Neutrophil (primary cell): ENCODE data around the gene C1RL.
A peak's percentile ranks its signal among the peaks of the same experiment; 100 is the strongest.

ENCODE experiments used
- H3K27ac ChIP-seq: fragments of 200-600 bp; sonication (generic); 2 replicates; pipeline ENCODE4 v1.5.1; 2016; ENCODE audit warnings: mild to moderate bottlenecking, moderate library complexity
- H3K27me3 ChIP-seq: fragments of 200-600 bp; sonication (generic); 2 replicates; pipeline ENCODE4 v1.6.0; 2016; ENCODE audit warnings: mild to moderate bottlenecking
- H3K36me3 ChIP-seq: fragments of 200-600 bp; sonication (generic); 2 replicates; pipeline ENCODE4 v1.5.1; 2017
- H3K4me1 ChIP-seq, 2 experiments: fragments of 200-600 bp in 1 of 2; sonication (generic) in 1 of 2; 1 replicate in 1 of 2; 2 replicates in 1 of 2; pipeline versions ENCODE4 v1.5.1 to v1.6.1; 2013 to 2016; ENCODE audit warnings: low read depth in 1 of 2, low read length in 1 of 2, mild to moderate bottlenecking in 1 of 2, moderate library complexity in 1 of 2; ENCODE audit not compliant: control insufficient read depth in 1 of 2, insufficient read depth in 1 of 2
- H3K4me3 ChIP-seq, 2 experiments: fragments of 200-600 bp in 1 of 2; sonication (generic) in 1 of 2; 1 replicate in 1 of 2; 2 replicates in 1 of 2; pipeline ENCODE4 v1.5.1; 2013 to 2016; ENCODE audit warnings: low read depth in 1 of 2, low read length in 1 of 2, mild to moderate bottlenecking in 1 of 2, moderate library complexity in 1 of 2
- H3K9me3 ChIP-seq: fragments of 200-600 bp; sonication (generic); 2 replicates; pipeline ENCODE4 v1.5.1; 2016
- TF ChIP-seq, protein P1 (sequence below): fragments of 200-600 bp; sonication (generic); IDR thresholded peaks from 2 replicates; pipeline ENCODE4 v1.5.1; 2016; ENCODE audit warnings: antibody characterized with exemption

Gene C1RL

DNA sequence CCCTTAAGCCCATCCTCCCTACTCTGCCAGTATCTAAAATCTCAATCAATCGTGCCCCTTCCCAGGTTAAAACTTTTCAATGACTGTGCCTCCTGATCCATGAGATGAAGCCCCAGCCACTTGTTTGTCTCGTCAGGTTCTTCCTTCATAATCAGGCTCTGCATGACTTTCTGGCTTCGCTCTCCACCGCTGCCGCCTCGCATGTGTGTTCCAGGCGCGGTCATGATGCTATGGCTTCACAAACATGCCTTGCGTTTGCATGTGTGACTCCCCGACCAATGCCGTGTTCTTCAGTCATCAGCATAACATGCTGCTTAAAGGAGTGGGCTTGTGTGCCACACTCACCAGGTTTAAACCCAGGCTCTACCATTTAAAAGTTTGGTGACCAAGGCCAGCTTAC, 5.0 kb upstream of the C1RL start:
- H3K4me1 ChIP-seq, result peaks cover 27 to 29% of the 10 kb centered on the region in 2 experiments
- H3K4me3 ChIP-seq, result no peak overlapping the region
- no peaks in the 10 kb centered on the region for H3K27me3 ChIP-seq
- TF ChIP-seq, protein P1, sequence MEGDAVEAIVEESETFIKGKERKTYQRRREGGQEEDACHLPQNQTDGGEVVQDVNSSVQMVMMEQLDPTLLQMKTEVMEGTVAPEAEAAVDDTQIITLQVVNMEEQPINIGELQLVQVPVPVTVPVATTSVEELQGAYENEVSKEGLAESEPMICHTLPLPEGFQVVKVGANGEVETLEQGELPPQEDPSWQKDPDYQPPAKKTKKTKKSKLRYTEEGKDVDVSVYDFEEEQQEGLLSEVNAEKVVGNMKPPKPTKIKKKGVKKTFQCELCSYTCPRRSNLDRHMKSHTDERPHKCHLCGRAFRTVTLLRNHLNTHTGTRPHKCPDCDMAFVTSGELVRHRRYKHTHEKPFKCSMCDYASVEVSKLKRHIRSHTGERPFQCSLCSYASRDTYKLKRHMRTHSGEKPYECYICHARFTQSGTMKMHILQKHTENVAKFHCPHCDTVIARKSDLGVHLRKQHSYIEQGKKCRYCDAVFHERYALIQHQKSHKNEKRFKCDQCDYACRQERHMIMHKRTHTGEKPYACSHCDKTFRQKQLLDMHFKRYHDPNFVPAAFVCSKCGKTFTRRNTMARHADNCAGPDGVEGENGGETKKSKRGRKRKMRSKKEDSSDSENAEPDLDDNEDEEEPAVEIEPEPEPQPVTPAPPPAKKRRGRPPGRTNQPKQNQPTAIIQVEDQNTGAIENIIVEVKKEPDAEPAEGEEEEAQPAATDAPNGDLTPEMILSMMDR, result no peak
- H3K9me3 ChIP-seq, result no peaks in the 10 kb centered on the region
- H3K36me3 ChIP-seq, result peaks cover 46% of the 10 kb centered on the region
- no peak overlapping the region for H3K27ac ChIP-seq

DNA sequence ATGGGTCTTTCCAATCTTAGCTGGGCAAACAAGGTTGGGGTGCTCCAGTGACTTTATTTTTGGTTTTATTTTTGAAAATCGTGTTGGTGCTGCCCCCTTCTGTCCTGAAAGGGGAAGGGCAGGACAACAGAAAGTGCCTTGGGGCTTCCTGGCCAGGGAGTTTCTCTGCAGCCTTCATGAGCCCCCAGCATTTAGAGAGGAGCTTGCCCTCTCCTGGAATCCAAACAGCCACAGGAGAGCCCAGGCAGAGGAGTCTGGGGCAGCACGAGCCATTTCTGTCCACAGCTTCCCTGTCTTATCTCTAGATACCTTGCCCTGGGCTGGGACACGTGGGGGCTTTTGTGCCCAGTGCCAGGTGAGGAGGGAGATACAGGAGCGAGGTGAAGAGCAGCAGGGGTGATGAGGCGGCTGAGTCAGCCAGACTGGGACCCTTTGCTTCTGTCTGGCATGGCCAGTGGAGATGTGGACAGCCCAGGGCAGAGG, 4.4 kb upstream of the C1RL start:
- Histone ChIP-seq H3K9me3 (no peaks in the 10 kb centered on the region), H3K36me3 (peaks cover 43% of the 10 kb centered on the region), H3K4me1 (peaks cover 27 to 29% of the 10 kb centered on the region in 2 experiments), H3K27ac (no peak overlapping the region), H3K27me3 (no peaks in the 10 kb centered on the region), H3K4me3 (no peak overlapping the region)
- TF ChIP-seq, protein P1, result peak; percentile 91

DNA sequence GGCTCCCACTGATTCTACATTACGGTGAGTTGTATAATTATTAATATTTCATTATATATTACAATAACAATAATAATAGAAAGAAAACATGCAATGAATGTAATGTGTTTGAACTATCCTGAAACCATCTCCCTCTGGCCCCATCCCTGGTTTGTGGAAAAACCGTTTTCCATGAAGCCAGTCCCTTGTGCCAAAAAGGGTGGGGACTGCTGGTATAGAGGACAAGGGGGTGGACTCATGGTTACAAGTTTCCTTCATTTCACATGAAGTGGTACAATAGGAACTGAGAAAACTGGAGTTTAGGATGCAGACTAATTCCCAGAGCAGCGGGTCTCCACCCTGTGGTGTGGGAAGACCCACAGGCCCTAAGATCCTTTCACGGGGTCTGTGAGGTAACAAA, 3.0 kb upstream of the C1RL start:
- Histone ChIP-seq H3K9me3 (no peaks in the 10 kb centered on the region), H3K27ac (no peak overlapping the region), H3K4me3 (no peak overlapping the region), H3K4me1 (peaks cover 40 to 42% of the 10 kb centered on the region in 2 experiments), H3K36me3 (peaks cover 29% of the 10 kb centered on the region), H3K27me3 (no peaks in the 10 kb centered on the region)
- TF ChIP-seq, protein P1, result no peak

DNA sequence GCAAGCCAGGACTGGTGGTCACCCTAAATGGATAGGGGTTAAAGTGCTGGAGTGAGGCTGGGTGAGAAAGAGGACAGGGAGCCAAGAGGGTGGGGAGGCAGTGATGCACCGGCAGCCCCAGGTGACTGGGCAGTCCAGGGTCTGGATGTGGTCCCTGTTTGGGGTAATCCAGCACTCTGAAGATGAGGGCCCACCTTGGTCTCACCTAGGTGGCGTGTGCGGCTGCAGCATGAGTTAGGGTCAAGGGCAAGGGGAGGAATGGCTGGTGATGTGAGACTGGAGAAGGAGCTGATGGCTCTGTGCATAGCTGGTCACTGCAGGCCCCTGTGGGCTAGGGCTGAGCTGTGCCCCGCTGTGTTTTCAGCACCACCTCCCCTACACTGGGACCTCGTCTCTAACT, 1.6 kb upstream of the C1RL start:
- no peak overlapping the region for H3K27ac ChIP-seq
- peaks cover 16% of the 10 kb centered on the region for H3K36me3 ChIP-seq
- TF ChIP-seq, protein P1, result no peak
- H3K9me3 ChIP-seq, result no peaks in the 10 kb centered on the region
- peaks cover 51 to 55% of the 10 kb centered on the region in 2 experiments for H3K4me1 ChIP-seq
- H3K27me3 ChIP-seq, result no peaks in the 10 kb centered on the region
- H3K4me3 ChIP-seq, result no peak overlapping the region

DNA sequence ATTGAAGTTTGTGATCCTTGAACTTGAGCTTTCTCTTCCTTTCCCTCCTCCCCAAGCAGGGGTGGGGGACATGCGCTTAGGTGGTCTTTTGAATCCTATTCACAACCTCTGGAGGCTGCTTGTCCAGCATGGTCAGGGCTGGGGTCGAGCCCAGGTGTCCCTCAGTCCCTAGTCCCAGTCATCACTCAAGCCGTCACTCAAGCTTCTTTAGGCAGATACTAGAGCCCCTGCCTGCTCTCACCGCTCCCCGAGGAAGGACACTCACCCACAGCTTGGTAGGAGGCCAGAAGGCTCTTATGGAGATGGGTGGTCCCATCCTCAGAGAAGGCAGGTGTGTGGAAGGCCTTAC, 532 bp upstream of the C1RL start:
- TF ChIP-seq, protein P1, result no peak
- peaks cover 51 to 67% of the 10 kb centered on the region in 2 experiments for H3K4me1 ChIP-seq
- peaks cover 11% of the 10 kb centered on the region for H3K36me3 ChIP-seq
- no peaks in the 10 kb centered on the region for H3K9me3 ChIP-seq
- H3K4me3 ChIP-seq, result peak overlapping the region; percentile 94 to 99
- peak overlapping the region; percentile 97 for H3K27ac ChIP-seq
- H3K27me3 ChIP-seq, result no peaks in the 10 kb centered on the region
